PFSK-1 (cell line): ENCODE results near the gene DRAXIN.

Source experiments
- SIN3A ChIP-seq: IDR thresholded peaks from 2 replicates; pipeline ENCODE4 v1.6.1; 2012; ENCODE audit warnings: mild to moderate bottlenecking, low read length, moderate library complexity, borderline replicate concordance; ENCODE audit not compliant: insufficient read depth
- TF ChIP-seq, protein P1 (sequence below), 2 experiments: IDR thresholded peaks; 2 replicates each; pipeline versions ENCODE4 v1.6.1 to v1.8.0; 2011 to 2012; ENCODE audit warnings: low read depth in 2 of 2, low read length in 2 of 2, control low read depth in 1 of 2, inconsistent platforms in 1 of 2, mild to moderate bottlenecking in 1 of 2, moderate library complexity in 1 of 2; ENCODE audit not compliant: insufficient read depth in 1 of 2

DNA sequence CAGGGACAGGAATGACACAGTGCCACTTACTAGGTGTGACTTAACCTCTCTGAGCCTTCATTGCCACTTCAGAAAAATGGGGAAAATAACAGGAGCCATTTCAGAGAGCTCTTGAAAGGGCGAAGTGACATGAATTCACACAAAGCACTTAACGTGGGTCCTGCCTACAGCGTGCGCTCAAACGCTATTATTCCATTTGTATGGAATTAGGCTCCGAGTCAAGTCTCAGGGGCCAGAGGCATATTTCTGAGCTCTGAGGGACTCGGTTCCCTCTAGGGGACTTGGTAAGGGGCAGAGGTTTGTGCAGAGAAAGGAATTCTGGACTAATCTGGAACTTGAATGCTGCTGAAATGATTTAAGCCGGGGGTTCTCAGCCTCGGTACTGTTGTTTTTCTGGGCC lies 14.1 kb downstream of the DRAXIN start:
- TF ChIP-seq, protein P1, sequence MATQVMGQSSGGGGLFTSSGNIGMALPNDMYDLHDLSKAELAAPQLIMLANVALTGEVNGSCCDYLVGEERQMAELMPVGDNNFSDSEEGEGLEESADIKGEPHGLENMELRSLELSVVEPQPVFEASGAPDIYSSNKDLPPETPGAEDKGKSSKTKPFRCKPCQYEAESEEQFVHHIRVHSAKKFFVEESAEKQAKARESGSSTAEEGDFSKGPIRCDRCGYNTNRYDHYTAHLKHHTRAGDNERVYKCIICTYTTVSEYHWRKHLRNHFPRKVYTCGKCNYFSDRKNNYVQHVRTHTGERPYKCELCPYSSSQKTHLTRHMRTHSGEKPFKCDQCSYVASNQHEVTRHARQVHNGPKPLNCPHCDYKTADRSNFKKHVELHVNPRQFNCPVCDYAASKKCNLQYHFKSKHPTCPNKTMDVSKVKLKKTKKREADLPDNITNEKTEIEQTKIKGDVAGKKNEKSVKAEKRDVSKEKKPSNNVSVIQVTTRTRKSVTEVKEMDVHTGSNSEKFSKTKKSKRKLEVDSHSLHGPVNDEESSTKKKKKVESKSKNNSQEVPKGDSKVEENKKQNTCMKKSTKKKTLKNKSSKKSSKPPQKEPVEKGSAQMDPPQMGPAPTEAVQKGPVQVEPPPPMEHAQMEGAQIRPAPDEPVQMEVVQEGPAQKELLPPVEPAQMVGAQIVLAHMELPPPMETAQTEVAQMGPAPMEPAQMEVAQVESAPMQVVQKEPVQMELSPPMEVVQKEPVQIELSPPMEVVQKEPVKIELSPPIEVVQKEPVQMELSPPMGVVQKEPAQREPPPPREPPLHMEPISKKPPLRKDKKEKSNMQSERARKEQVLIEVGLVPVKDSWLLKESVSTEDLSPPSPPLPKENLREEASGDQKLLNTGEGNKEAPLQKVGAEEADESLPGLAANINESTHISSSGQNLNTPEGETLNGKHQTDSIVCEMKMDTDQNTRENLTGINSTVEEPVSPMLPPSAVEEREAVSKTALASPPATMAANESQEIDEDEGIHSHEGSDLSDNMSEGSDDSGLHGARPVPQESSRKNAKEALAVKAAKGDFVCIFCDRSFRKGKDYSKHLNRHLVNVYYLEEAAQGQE (IDR thresholded peaks at IDR 0.05; ENCODE audit: insufficient read depth in 1 of 2, low read depth in 2 of 2, low read length in 2 of 2), result no peak
- no peak for TF ChIP-seq SIN3A
